ENCODE results near the gene GSG1L.
A peak's percentile ranks its signal among the peaks of the same experiment; 100 is the strongest.

The GSG1L gene

GRCh38 chr16:28011971-28012445 is 51.5 kb downstream of the GSG1L start:
- no peak for DNase-seq (ENCODE audit: low spot score)
- no peak overlapping the region for H4K91ac ChIP-seq (ENCODE audit: low read depth, low read length, poor library complexity)
- H3K23ac ChIP-seq (ENCODE audit: low read depth, low read length, poor library complexity) = no peak overlapping the region
- H2AFZ ChIP-seq (ENCODE audit: low read length) = no peak overlapping the region
- no peak overlapping the region for H3K9ac ChIP-seq (ENCODE audit: low read depth, low read length, poor library complexity)
- no peak overlapping the region for H2BK12ac ChIP-seq (ENCODE audit: low read length)
- no peaks in the 10 kb centered on the region for H3K79me1 ChIP-seq (ENCODE audit: low read depth, low read length)
- no peak overlapping the region for H3K27ac ChIP-seq (replicated peaks; ENCODE audit: low read length)
- no peak overlapping the region for H2AK5ac ChIP-seq (ENCODE audit: low read depth, low read length)
- no peak overlapping the region for H2BK120ac ChIP-seq (ENCODE audit: low read depth, low read length)
- no peaks in the 10 kb centered on the region for H3K36me3 ChIP-seq (replicated peaks in 1 of 2; ENCODE audit: control insufficient read depth in 2 of 2, insufficient read depth in 2 of 2, low read length in 2 of 2)
- H2BK5ac ChIP-seq (ENCODE audit: low read length) = no peak overlapping the region
- no peak overlapping the region for H2BK15ac ChIP-seq (ENCODE audit: low read length)
- no peak overlapping the region for H3K18ac ChIP-seq (ENCODE audit: low read length)
- no peak overlapping the region for H4K8ac ChIP-seq (ENCODE audit: low read depth, low read length)
- no peaks in the 10 kb centered on the region for H3K9me3 ChIP-seq (replicated peaks in 1 of 2; ENCODE audit: control insufficient read depth in 2 of 2, insufficient read depth in 1 of 2, low read depth in 1 of 2, low read length in 2 of 2)
- peaks cover 0 to 5% (median 0%) of the 10 kb centered on the region in 3 experiments for H3K27me3 ChIP-seq (ENCODE audit: control insufficient read depth in 3 of 3, insufficient read depth in 3 of 3, low read depth in 1 of 3, low read length in 3 of 3)
- H3K4me1 ChIP-seq (ENCODE audit: control insufficient read depth in 2 of 2, insufficient read depth in 1 of 2, low read depth in 1 of 2, low read length in 2 of 2) = peaks cover 0 to 11% of the 10 kb centered on the region in 2 donors
- no peak overlapping the region for H3K4me2 ChIP-seq (ENCODE audit: insufficient read depth, low read length, poor library complexity, severe bottlenecking)
- no peak overlapping the region for H3K14ac ChIP-seq (ENCODE audit: low read length)
- no peak overlapping the region for H3K4me3 ChIP-seq (ENCODE audit: low read length in 2 of 2)
- no CpG with 5 or more reads among the region's 7 CpGs for WGBS, 2 donors (ENCODE audit: extremely low coverage in 2 of 2, insufficient read length in 2 of 2, insufficient replicate concordance in 1 of 2)
- no peak overlapping the region for H3K4ac ChIP-seq (ENCODE audit: low read length)

- Histone ChIP-seq H3K9me3 (replicated peaks in 1 of 2; ENCODE audit: control insufficient read depth in 2 of 2, insufficient read depth in 1 of 2, low read depth in 1 of 2, low read length in 2 of 2) (no peaks in the 10 kb centered on the region), H3K4me2 (ENCODE audit: insufficient read depth, low read length, poor library complexity, severe bottlenecking) (no peak overlapping the region), H3K79me1 (ENCODE audit: low read depth, low read length) (no peaks in the 10 kb centered on the region), H4K8ac (ENCODE audit: low read depth, low read length) (no peak overlapping the region), H4K91ac (ENCODE audit: low read depth, low read length, poor library complexity) (no peak overlapping the region), H2AFZ (ENCODE audit: low read length) (peak overlapping the region; percentile 45), H2BK120ac (ENCODE audit: low read depth, low read length) (no peak overlapping the region), H3K4me1 (ENCODE audit: control insufficient read depth in 2 of 2, insufficient read depth in 1 of 2, low read depth in 1 of 2, low read length in 2 of 2) (peaks cover 0 to 11% of the 10 kb centered on the region in 2 donors), H2BK12ac (ENCODE audit: low read length) (no peak overlapping the region), H3K27ac (replicated peaks; ENCODE audit: low read length) (no peak overlapping the region), H3K23ac (ENCODE audit: low read depth, low read length, poor library complexity) (no peak overlapping the region), H3K4ac (ENCODE audit: low read length) (no peak overlapping the region), H3K27me3 (ENCODE audit: control insufficient read depth in 3 of 3, insufficient read depth in 3 of 3, low read depth in 1 of 3, low read length in 3 of 3) (peaks cover 0 to 5% (median 0%) of the 10 kb centered on the region in 3 experiments), H3K4me3 (ENCODE audit: low read length in 2 of 2) (no peak overlapping the region), H3K18ac (ENCODE audit: low read length) (peak overlapping the region; percentile 64), H2AK5ac (ENCODE audit: low read depth, low read length) (no peak overlapping the region), H3K14ac (ENCODE audit: low read length) (no peak overlapping the region), H3K9ac (ENCODE audit: low read depth, low read length, poor library complexity) (no peak overlapping the region), H2BK15ac (ENCODE audit: low read length) (peak overlapping the region; percentile 6), H2BK5ac (ENCODE audit: low read length) (no peak overlapping the region), H3K36me3 (replicated peaks in 1 of 2; ENCODE audit: control insufficient read depth in 2 of 2, insufficient read depth in 2 of 2, low read length in 2 of 2) (no peaks in the 10 kb centered on the region)
- DNase-seq (ENCODE audit: low spot score) = no peak
- no CpG with 5 or more reads among the region's 11 CpGs for WGBS, 2 donors (ENCODE audit: extremely low coverage in 2 of 2, insufficient read length in 2 of 2, insufficient replicate concordance in 1 of 2)
Observed at GRCh38 chr16:28011223-28011622, 52.3 kb downstream of the GSG1L start.

- Histone ChIP-seq H3K9me3 (replicated peaks in 1 of 2; ENCODE audit: control insufficient read depth in 2 of 2, insufficient read depth in 1 of 2, low read depth in 1 of 2, low read length in 2 of 2) (no peaks in the 10 kb centered on the region), H3K23ac (ENCODE audit: low read depth, low read length, poor library complexity) (no peak overlapping the region), H3K79me1 (ENCODE audit: low read depth, low read length) (no peaks in the 10 kb centered on the region), H3K27ac (replicated peaks; ENCODE audit: low read length) (no peak overlapping the region), H3K4me2 (ENCODE audit: insufficient read depth, low read length, poor library complexity, severe bottlenecking) (no peak overlapping the region), H2BK15ac (ENCODE audit: low read length) (no peak overlapping the region), H3K36me3 (replicated peaks in 1 of 2; ENCODE audit: control insufficient read depth in 2 of 2, insufficient read depth in 2 of 2, low read length in 2 of 2) (no peaks in the 10 kb centered on the region), H3K4me1 (ENCODE audit: control insufficient read depth in 2 of 2, insufficient read depth in 1 of 2, low read depth in 1 of 2, low read length in 2 of 2) (peaks cover 0 to 11% of the 10 kb centered on the region in 2 donors), H2BK120ac (ENCODE audit: low read depth, low read length) (no peak overlapping the region), H4K91ac (ENCODE audit: low read depth, low read length, poor library complexity) (no peak overlapping the region), H3K4me3 (ENCODE audit: low read length in 2 of 2) (no peak overlapping the region), H3K4ac (ENCODE audit: low read length) (no peak overlapping the region), H3K14ac (ENCODE audit: low read length) (no peak overlapping the region), H2AFZ (ENCODE audit: low read length) (peak overlapping the region; percentile 45), H3K9ac (ENCODE audit: low read depth, low read length, poor library complexity) (no peak overlapping the region), H2BK5ac (ENCODE audit: low read length) (no peak overlapping the region), H2BK12ac (ENCODE audit: low read length) (no peak overlapping the region), H3K18ac (ENCODE audit: low read length) (no peak overlapping the region), H4K8ac (ENCODE audit: low read depth, low read length) (no peak overlapping the region), H3K27me3 (ENCODE audit: control insufficient read depth in 3 of 3, insufficient read depth in 3 of 3, low read depth in 1 of 3, low read length in 3 of 3) (peaks cover 0 to 5% (median 0%) of the 10 kb centered on the region in 3 experiments), H2AK5ac (ENCODE audit: low read depth, low read length) (no peak overlapping the region)
- DNase-seq (ENCODE audit: low spot score) = no peak
- WGBS, 2 donors (ENCODE audit: extremely low coverage in 2 of 2, insufficient read length in 2 of 2, insufficient replicate concordance in 1 of 2) = no CpG with 5 or more reads among the region's 9 CpGs
Observed at GRCh38 chr16:28010671-28011070, 52.8 kb downstream of the GSG1L start.

- no peak overlapping the region for H3K4me3 ChIP-seq (ENCODE audit: low read length in 2 of 2)
- H4K91ac ChIP-seq (ENCODE audit: low read depth, low read length, poor library complexity) = no peak overlapping the region
- no peak overlapping the region for H3K27ac ChIP-seq (replicated peaks; ENCODE audit: low read length)
- no peak overlapping the region for H2BK5ac ChIP-seq (ENCODE audit: low read length)
- no peaks in the 10 kb centered on the region for H3K9me3 ChIP-seq (replicated peaks in 1 of 2; ENCODE audit: control insufficient read depth in 2 of 2, insufficient read depth in 1 of 2, low read depth in 1 of 2, low read length in 2 of 2)
- no peak overlapping the region for H2AK5ac ChIP-seq (ENCODE audit: low read depth, low read length)
- H3K4me1 ChIP-seq (ENCODE audit: control insufficient read depth in 2 of 2, insufficient read depth in 1 of 2, low read depth in 1 of 2, low read length in 2 of 2) = peaks cover 0 to 11% of the 10 kb centered on the region in 2 donors
- H2BK120ac ChIP-seq (ENCODE audit: low read depth, low read length) = no peak overlapping the region
- H3K4ac ChIP-seq (ENCODE audit: low read length) = no peak overlapping the region
- H3K79me1 ChIP-seq (ENCODE audit: low read depth, low read length) = no peaks in the 10 kb centered on the region
- H3K14ac ChIP-seq (ENCODE audit: low read length) = no peak overlapping the region
- H4K8ac ChIP-seq (ENCODE audit: low read depth, low read length) = no peak overlapping the region
- no peak overlapping the region for H3K4me2 ChIP-seq (ENCODE audit: insufficient read depth, low read length, poor library complexity, severe bottlenecking)
- WGBS, 2 donors (ENCODE audit: extremely low coverage in 2 of 2, insufficient read length in 2 of 2, insufficient replicate concordance in 1 of 2) = no CpG with 5 or more reads among the region's 17 CpGs
- H3K9ac ChIP-seq (ENCODE audit: low read depth, low read length, poor library complexity) = no peak overlapping the region
- H2BK15ac ChIP-seq (ENCODE audit: low read length) = no peak overlapping the region
- H3K27me3 ChIP-seq (ENCODE audit: control insufficient read depth in 3 of 3, insufficient read depth in 3 of 3, low read depth in 1 of 3, low read length in 3 of 3) = peaks cover 0 to 5% (median 0%) of the 10 kb centered on the region in 3 experiments
- no peaks in the 10 kb centered on the region for H3K36me3 ChIP-seq (replicated peaks in 1 of 2; ENCODE audit: control insufficient read depth in 2 of 2, insufficient read depth in 2 of 2, low read length in 2 of 2)
- no peak overlapping the region for H2AFZ ChIP-seq (ENCODE audit: low read length)
- DNase-seq (ENCODE audit: low spot score) = no peak
- H2BK12ac ChIP-seq (ENCODE audit: low read length) = no peak overlapping the region
- no peak overlapping the region for H3K23ac ChIP-seq (ENCODE audit: low read depth, low read length, poor library complexity)
- no peak overlapping the region for H3K18ac ChIP-seq (ENCODE audit: low read length)
Observed at GRCh38 chr16:28009586-28010373, 53.7 kb downstream of the GSG1L start.
